Transverse colon (tissue), 4 donors: ENCODE data around the gene PAX7. TPM values are rescaled to one million over a fixed set of nuclear protein-coding genes. Genes with fewer than 3 reads are reported as not detected.

Experiments used
- DNase-seq: peaks from one replicate; pipeline ENCODE4 v3.0.0-alpha.2; 2019
- H3K27ac ChIP-seq, 4 donors: fragments of 200-600 bp; sonication (generic); 2 replicates each; pipeline ENCODE4 v1.5.1; 2016 to 2018; ENCODE audit warnings: inconsistent platforms in 4 of 4
- H3K27me3 ChIP-seq: fragments of 200-600 bp; sonication (generic); 2 replicates; pipeline ENCODE4 v1.5.1; 2017; ENCODE audit warnings: inconsistent platforms
- H3K36me3 ChIP-seq, 4 donors: fragments of 200-600 bp; sonication (generic); 2 replicates each; pipeline ENCODE4 v1.5.1; 2017 to 2019; ENCODE audit warnings: inconsistent platforms in 4 of 4
- H3K4me1 ChIP-seq, 4 donors: fragments of 200-600 bp; sonication (generic); 2 replicates each; pipeline ENCODE4 v1.5.1; 2017 to 2020; ENCODE audit warnings: inconsistent platforms in 4 of 4
- H3K4me3 ChIP-seq, 4 donors: fragments of 200-600 bp; sonication (generic); 1 replicate in 1 of 4; 2 replicates in 3 of 4; pipeline versions ENCODE4 v1.5.1 to v1.6.1; 2017 to 2019; ENCODE audit warnings: inconsistent platforms in 4 of 4
- H3K9me3 ChIP-seq, 2 donors: fragments of 200-600 bp; sonication (generic); 2 replicates each; pipeline ENCODE4 v1.5.1; 2017 to 2019; ENCODE audit warnings: inconsistent platforms in 2 of 2
- CTCF ChIP-seq, 5 experiments: fragments of 200-600 bp in 3 of 5; fragments of 450-650 bp in 2 of 5; sonication (generic) in 3 of 5; IDR thresholded peaks; 1 replicate in 2 of 5; 2 replicates in 3 of 5; pipeline ENCODE4 v1.5.1; 2016 to 2017; ENCODE audit warnings: antibody characterized with exemption in 5 of 5, inconsistent platforms in 3 of 5, mild to moderate bottlenecking in 2 of 5, moderate library complexity in 1 of 5
- EP300 ChIP-seq: sonication (generic); formaldehyde crosslinking; IDR thresholded peaks from one replicate; pipeline ENCODE4 v1.6.1; 2017; ENCODE audit warnings: antibody characterized with exemption, low read depth
- POLR2A ChIP-seq: fragments of 450-650 bp; IDR thresholded peaks from one replicate; pipeline ENCODE4 v1.6.1; 2016; ENCODE audit warnings: antibody characterized with exemption, mild to moderate bottlenecking, moderate library complexity
- POLR2AphosphoS5 ChIP-seq, 3 donors: sonication (generic); formaldehyde crosslinking; IDR thresholded peaks; one replicate each; pipeline ENCODE4 v1.6.1; 2016; ENCODE audit warnings: antibody characterized with exemption in 3 of 3
- WGBS, 2 donors: methylation state at CpG; one replicate each; pipeline ENCODE4 v1.1.5; 2018; ENCODE audit warnings: low coverage in 1 of 2; 5-methylcytosine and 5-hydroxymethylcytosine counted together
- in situ Hi-C, 4 donors: fragments of 200-750 bp; cut with MboI; loops; one replicate each; pipeline versions ENCODE4 v1.15.0 to v1.15.1; 2017; ENCODE audit warnings: low sequenced_read_pairs in 3 of 4, low pct_ligation_motif_present in 1 of 4, low pct_unique_long_range_greater_than_20kb in 1 of 4
- intact Hi-C: fragments of 100-400 bp; cut with DNase I; formaldehyde crosslinking; loops from one replicate; pipeline ENCODE4 v1.15.1; 2023; ENCODE audit warnings: low total_unique reads
- total RNA-seq, 4 donors: library from RNA; depleted of rRNA; stranded (reverse); fragments of >200 nt; gene quantifications; one replicate each; pipeline ENCODE4 v1.1.0, GENCODE V29; 2016

PAX7 gene
- total RNA-seq, 4 donors from 2014 or later, result not detected

- Histone ChIP-seq H3K4me1 (no peaks in the 10 kb centered on the region), H3K27ac (no peak overlapping the region), H3K36me3 (no peaks in the 10 kb centered on the region), H3K9me3 (no peaks in the 10 kb centered on the region), H3K27me3 (peaks cover 79% of the 10 kb centered on the region), H3K4me3 (no peak overlapping the region)
- no peak for DNase-seq
- in situ Hi-C loops (no loop called here), intact Hi-C loops (no loop called here)
- 80 to 100% methylated on average over 1 of the region's 1 CpG for WGBS, 2 donors
- TF ChIP-seq EP300, result no peak
These were observed 28.2 kb downstream of the PAX7 start for GRCh38 chr1:18658831-18659230.

GRCh38 chr1:18661404-18662285 is 31.0 kb downstream of the PAX7 start:
- 37% methylated on average over 16 of the region's 17 CpGs; no CpG with 5 or more reads in 1 of the 2 donors for WGBS, 2 donors
- no peak for DNase-seq
- intact Hi-C loops (no loop called here), in situ Hi-C loops (no loop called here)
- peaks cover 56% of the 10 kb centered on the region for H3K27me3 ChIP-seq
- no peak for TF ChIP-seq POLR2A
- no peak for TF ChIP-seq CTCF (IDR thresholded peaks at IDR 0.05)
- no peak for TF ChIP-seq EP300
- TF ChIP-seq POLR2AphosphoS5 (IDR thresholded peaks at IDR 0.05), result no peak
- H3K27ac ChIP-seq, result no peak overlapping the region
- H3K4me3 ChIP-seq, result no peak overlapping the region
- H3K9me3 ChIP-seq, result no peaks in the 10 kb centered on the region
- no peaks in the 10 kb centered on the region for H3K36me3 ChIP-seq
- H3K4me1 ChIP-seq, result peaks cover 0 to 4% (median 1%) of the 10 kb centered on the region in 4 donors

- Histone ChIP-seq H3K27ac (no peak overlapping the region), H3K27me3 (peaks cover 49% of the 10 kb centered on the region), H3K4me3 (no peak overlapping the region), H3K36me3 (no peaks in the 10 kb centered on the region), H3K4me1 (peaks cover 0 to 6% (median 1%) of the 10 kb centered on the region in 4 donors), H3K9me3 (no peaks in the 10 kb centered on the region)
- no peak for DNase-seq
- intact Hi-C loops (no loop called here), in situ Hi-C loops (no loop called here)
- TF ChIP-seq EP300, result no peak
- no peak for TF ChIP-seq CTCF (IDR thresholded peaks at IDR 0.05)
- TF ChIP-seq POLR2AphosphoS5 (IDR thresholded peaks at IDR 0.05), result no peak
- no peak for TF ChIP-seq POLR2A
- 79% methylated on average over 5 of the region's 5 CpGs; no CpG with 5 or more reads in 1 of the 2 donors for WGBS, 2 donors
These were observed 31.6 kb downstream of the PAX7 start for GRCh38 chr1:18662286-18662639.

- DNase-seq, result peak; percentile 37
- peak overlapping the region in 1 of 4 donors; percentile 49 for H3K27ac ChIP-seq
These were observed 35.8 kb downstream of the PAX7 start for GRCh38 chr1:18666317-18666920.

More at GRCh38 chr1:18666317-18666920, 35.8 kb downstream of the PAX7 start:
- Histone ChIP-seq H3K9me3 (no peaks in the 10 kb centered on the region), H3K36me3 (no peaks in the 10 kb centered on the region), H3K4me1 (peaks cover 0 to 17% (median 7%) of the 10 kb centered on the region in 4 donors), H3K27me3 (peaks cover 14% of the 10 kb centered on the region), H3K4me3 (no peak overlapping the region)
- TF ChIP-seq POLR2AphosphoS5 (IDR thresholded peaks at IDR 0.05), result no peak
- TF ChIP-seq EP300, result no peak
- TF ChIP-seq POLR2A, result no peak
- TF ChIP-seq CTCF (IDR thresholded peaks at IDR 0.05), result no peak
- WGBS, 2 donors, result 40 to 41% methylated on average over 1 to 7 of the region's 7 CpGs
- intact Hi-C loops (no loop called here), in situ Hi-C loops (no loop called here)
